Activated T-helper 17 cell treated with anti-CD3 and anti-CD28 coated beads, Interleukin-2, amount 50 U/mL, for 72 hours (primary cell): ENCODE results near the gene CCDC138. TPM values are rescaled to one million over a fixed set of nuclear protein-coding genes. Genes with fewer than 3 reads are reported as not detected.

Experiments
- ATAC-seq: fragments of 150-1000 bp; cut with Tn5 transposase; replicated peaks from 2 replicates; pipeline ENCODE4 v1.10.0; 2021; ENCODE audit warnings: mild to moderate bottlenecking, moderate library complexity
- H3K27ac Mint-ChIP-seq: one replicate; pipeline ENCODE4 v1.8.0; 2022; ENCODE audit warnings: mixed read lengths
- H3K27me3 Mint-ChIP-seq: one replicate; pipeline ENCODE4 v1.8.0; 2022; ENCODE audit warnings: mixed read lengths
- H3K36me3 Mint-ChIP-seq: one replicate; pipeline ENCODE4 v1.8.0; 2022; ENCODE audit warnings: low read depth, mild to moderate bottlenecking, mixed read lengths
- H3K4me1 Mint-ChIP-seq: one replicate; pipeline ENCODE4 v1.8.0; 2022; ENCODE audit warnings: mixed read lengths
- H3K4me3 Mint-ChIP-seq: one replicate; pipeline ENCODE4 v1.8.0; 2022; ENCODE audit warnings: mild to moderate bottlenecking, mixed read lengths
- H3K9me3 Mint-ChIP-seq: one replicate; pipeline ENCODE4 v1.8.0; 2022; ENCODE audit warnings: mixed read lengths
- total RNA-seq, 2 donors: library from RNA; stranded (reverse); gene quantifications; one replicate each; pipeline ENCODE4 v1.2.3, GENCODE V29; 2022

The CCDC138 gene
- total RNA-seq, 2 donors from 2014 or later: 11.0 to 18.1 TPM

DNA sequence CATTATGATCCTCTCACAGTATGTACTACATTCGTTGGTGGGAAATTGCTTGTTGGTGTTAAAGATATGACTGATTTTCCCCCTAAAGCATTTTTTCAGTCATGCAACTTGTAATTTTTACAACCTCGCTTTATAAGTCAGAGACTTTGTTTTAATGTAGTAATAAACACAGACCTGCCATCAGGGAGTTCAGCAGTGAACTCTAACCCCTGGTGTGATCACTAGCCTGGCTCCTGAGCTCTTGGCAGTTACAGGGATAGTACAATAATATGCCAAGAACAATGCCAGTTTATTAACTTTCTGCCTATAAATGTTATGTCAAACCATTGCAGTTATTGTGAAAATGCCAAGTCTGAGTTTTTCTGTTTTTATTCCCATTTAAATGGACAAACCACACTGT, 108.6 kb downstream of the CCDC138 start:
- no peak overlapping the region for H3K27ac Mint-ChIP-seq
- no peak overlapping the region for H3K4me3 Mint-ChIP-seq
- H3K36me3 Mint-ChIP-seq: peaks cover 6% of the 10 kb centered on the region
- no peak for ATAC-seq
- H3K4me1 Mint-ChIP-seq: no peaks in the 10 kb centered on the region
- H3K27me3 Mint-ChIP-seq: peaks cover 3% of the 10 kb centered on the region
- peaks cover 13% of the 10 kb centered on the region for H3K9me3 Mint-ChIP-seq

- Mint-ChIP-seq H3K4me1 (no peaks in the 10 kb centered on the region), H3K27me3 (peaks cover 3% of the 10 kb centered on the region), H3K36me3 (peaks cover 6% of the 10 kb centered on the region), H3K4me3 (no peak overlapping the region), H3K9me3 (peaks cover 7% of the 10 kb centered on the region), H3K27ac (no peak overlapping the region)
- ATAC-seq: no peak
Measured at GRCh38 chr2:108896741-108897140, 110.2 kb downstream of the CCDC138 start.

DNA sequence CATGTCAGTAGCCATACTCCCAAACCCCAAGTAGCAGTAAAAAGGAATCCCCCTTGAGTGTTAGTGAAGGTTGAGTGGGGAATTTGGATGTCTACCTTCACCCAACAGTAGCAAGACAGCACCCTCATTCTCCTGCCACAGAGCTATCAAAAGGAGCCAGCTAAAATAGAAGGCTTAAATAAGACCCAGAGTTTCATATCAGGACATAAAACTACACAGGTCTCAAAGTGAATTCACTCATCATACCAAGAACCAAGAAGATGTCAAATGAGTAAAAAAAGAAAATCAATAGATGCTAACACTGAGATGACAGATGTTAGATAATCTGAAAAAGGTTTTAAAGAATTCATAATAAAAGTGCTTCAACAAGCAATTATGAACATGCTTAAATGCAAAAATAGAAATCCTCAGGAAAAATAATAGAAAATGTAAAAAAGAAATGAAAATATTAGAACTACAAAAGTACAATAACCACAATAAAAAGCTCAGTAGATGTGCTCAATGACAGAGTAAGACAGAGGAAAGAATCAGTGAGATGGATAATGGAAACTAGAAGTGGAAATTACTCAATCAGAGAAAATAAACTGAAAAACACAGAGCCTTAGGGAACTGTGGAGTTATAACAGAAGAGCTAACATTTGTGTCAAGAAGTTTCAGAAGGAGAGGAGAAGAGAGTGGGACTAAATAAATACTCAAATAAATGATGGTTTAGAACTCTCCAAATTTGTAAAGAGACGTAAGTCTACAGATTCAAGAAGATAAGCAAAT, 111.9 kb downstream of the CCDC138 start:
- H3K4me3 Mint-ChIP-seq: no peak overlapping the region
- H3K9me3 Mint-ChIP-seq: peaks cover 7% of the 10 kb centered on the region
- no peak overlapping the region for H3K27ac Mint-ChIP-seq
- peak; percentile 18 for ATAC-seq
- no peaks in the 10 kb centered on the region for H3K4me1 Mint-ChIP-seq
- H3K36me3 Mint-ChIP-seq: peaks cover 6% of the 10 kb centered on the region
- peaks cover 3% of the 10 kb centered on the region for H3K27me3 Mint-ChIP-seq

- H3K4me1 Mint-ChIP-seq: no peaks in the 10 kb centered on the region
- H3K27ac Mint-ChIP-seq: no peak overlapping the region
- ATAC-seq: no peak
- H3K4me3 Mint-ChIP-seq: no peak overlapping the region
- peaks cover 3% of the 10 kb centered on the region for H3K9me3 Mint-ChIP-seq
- H3K36me3 Mint-ChIP-seq: no peaks in the 10 kb centered on the region
- H3K27me3 Mint-ChIP-seq: no peaks in the 10 kb centered on the region
Measured at GRCh38 chr2:108904680-108905079, 118.1 kb downstream of the CCDC138 start.

- H3K4me3 Mint-ChIP-seq: no peak overlapping the region
- no peak for ATAC-seq
- no peaks in the 10 kb centered on the region for H3K4me1 Mint-ChIP-seq
- H3K9me3 Mint-ChIP-seq: peaks cover 3% of the 10 kb centered on the region
- H3K27ac Mint-ChIP-seq: no peak overlapping the region
- H3K36me3 Mint-ChIP-seq: no peaks in the 10 kb centered on the region
- H3K27me3 Mint-ChIP-seq: no peaks in the 10 kb centered on the region
Measured at GRCh38 chr2:108905176-108905575, 118.6 kb downstream of the CCDC138 start.

DNA sequence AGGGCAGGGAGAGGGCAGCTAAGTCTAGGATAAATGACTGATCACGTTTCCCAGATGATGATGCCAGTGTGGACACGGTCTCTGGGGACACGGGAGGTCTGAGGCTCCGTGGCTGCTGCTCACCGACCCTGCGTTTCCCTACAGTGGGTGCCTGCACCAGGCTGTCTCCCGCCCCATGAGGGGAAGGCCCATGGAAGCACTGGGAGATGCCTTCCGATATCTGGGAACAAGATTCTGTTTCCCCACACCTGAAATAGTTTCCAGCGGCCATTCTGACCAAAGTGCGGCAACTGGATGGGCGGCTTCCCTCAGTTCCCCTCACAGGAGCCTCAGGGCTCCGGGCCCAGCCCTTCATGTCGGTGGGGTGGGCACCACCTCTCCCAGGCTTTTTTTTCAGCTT, 119.3 kb downstream of the CCDC138 start:
- Mint-ChIP-seq H3K27me3 (no peaks in the 10 kb centered on the region), H3K27ac (no peak overlapping the region), H3K9me3 (peaks cover 3% of the 10 kb centered on the region), H3K4me3 (no peak overlapping the region), H3K36me3 (no peaks in the 10 kb centered on the region), H3K4me1 (no peaks in the 10 kb centered on the region)
- ATAC-seq: no peak

DNA sequence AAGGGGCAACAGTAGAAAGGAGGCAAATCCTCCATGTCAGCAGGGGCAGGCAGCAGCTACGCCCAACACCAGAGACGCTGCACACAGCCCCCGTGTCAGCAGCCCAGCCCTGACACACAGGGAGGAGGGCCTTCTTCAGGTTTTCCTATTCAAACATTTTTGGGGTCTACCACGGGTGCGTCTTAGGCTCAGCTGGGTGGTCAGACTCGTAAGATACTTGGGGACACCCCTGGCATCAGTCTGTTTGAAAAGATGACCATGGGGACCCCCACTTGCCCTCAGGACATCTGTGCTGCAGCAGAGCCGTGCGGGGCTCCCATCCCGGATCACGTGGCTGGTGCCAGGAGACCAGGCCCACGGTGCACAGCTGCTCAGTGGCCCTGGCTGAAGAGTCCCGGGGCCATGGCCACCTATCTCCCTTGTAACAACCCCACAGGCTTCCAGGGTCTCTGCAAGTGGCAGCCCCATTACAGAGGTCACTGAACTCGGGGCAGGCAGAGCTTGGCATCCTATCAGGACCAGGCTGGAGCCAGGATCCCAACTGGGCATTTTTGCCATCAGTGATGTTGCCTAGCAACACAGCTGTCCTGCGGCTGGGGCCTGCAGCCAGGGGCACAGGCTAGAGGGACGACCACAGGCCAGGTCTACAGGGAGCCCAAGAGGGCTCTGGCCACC, 120.0 kb downstream of the CCDC138 start:
- H3K27me3 Mint-ChIP-seq: no peaks in the 10 kb centered on the region
- no peaks in the 10 kb centered on the region for H3K36me3 Mint-ChIP-seq
- H3K4me3 Mint-ChIP-seq: no peak overlapping the region
- H3K4me1 Mint-ChIP-seq: no peaks in the 10 kb centered on the region
- H3K27ac Mint-ChIP-seq: no peak overlapping the region
- no peak for ATAC-seq
- no peaks in the 10 kb centered on the region for H3K9me3 Mint-ChIP-seq

GRCh38 chr2:108907822-108908712, 121.5 kb downstream of the CCDC138 start:
- H3K9me3 Mint-ChIP-seq: no peaks in the 10 kb centered on the region
- H3K4me1 Mint-ChIP-seq: no peaks in the 10 kb centered on the region
- no peak for ATAC-seq
- no peaks in the 10 kb centered on the region for H3K27me3 Mint-ChIP-seq
- H3K27ac Mint-ChIP-seq: no peak overlapping the region
- no peak overlapping the region for H3K4me3 Mint-ChIP-seq
- no peaks in the 10 kb centered on the region for H3K36me3 Mint-ChIP-seq

- Mint-ChIP-seq H3K27me3 (no peaks in the 10 kb centered on the region), H3K4me3 (no peak overlapping the region), H3K36me3 (no peaks in the 10 kb centered on the region), H3K9me3 (no peaks in the 10 kb centered on the region), H3K4me1 (no peaks in the 10 kb centered on the region), H3K27ac (no peak overlapping the region)
- ATAC-seq: no peak
Measured at GRCh38 chr2:108908713-108909070, 122.1 kb downstream of the CCDC138 start.

GRCh38 chr2:108909275-108909823, 122.8 kb downstream of the CCDC138 start:
- H3K4me1 Mint-ChIP-seq: no peaks in the 10 kb centered on the region
- no peak overlapping the region for H3K27ac Mint-ChIP-seq
- no peaks in the 10 kb centered on the region for H3K36me3 Mint-ChIP-seq
- H3K27me3 Mint-ChIP-seq: no peaks in the 10 kb centered on the region
- H3K4me3 Mint-ChIP-seq: no peak overlapping the region
- H3K9me3 Mint-ChIP-seq: no peaks in the 10 kb centered on the region
- ATAC-seq: no peak

DNA sequence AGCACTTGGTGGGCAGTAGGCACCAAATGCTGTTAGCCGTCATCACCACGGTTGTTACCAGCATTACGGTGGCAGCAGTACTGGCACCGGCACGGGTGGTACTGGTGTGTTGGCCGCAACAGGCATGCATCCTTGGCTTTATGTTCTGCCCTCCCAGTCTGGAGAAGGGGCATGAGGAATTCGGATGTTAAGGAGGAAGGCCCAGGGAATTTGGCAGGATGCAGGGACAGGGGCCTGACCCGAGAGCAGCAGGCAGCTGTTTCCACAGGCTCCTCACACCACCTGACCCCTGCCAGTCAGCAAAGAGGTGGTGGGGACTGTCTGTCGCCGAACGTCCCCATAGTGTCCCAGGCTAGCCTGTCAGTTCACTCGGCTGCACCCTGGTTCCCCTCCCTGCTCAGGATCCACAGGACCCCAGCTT, 123.5 kb downstream of the CCDC138 start:
- H3K36me3 Mint-ChIP-seq: no peaks in the 10 kb centered on the region
- no peak for ATAC-seq
- H3K27ac Mint-ChIP-seq: no peak overlapping the region

DNA sequence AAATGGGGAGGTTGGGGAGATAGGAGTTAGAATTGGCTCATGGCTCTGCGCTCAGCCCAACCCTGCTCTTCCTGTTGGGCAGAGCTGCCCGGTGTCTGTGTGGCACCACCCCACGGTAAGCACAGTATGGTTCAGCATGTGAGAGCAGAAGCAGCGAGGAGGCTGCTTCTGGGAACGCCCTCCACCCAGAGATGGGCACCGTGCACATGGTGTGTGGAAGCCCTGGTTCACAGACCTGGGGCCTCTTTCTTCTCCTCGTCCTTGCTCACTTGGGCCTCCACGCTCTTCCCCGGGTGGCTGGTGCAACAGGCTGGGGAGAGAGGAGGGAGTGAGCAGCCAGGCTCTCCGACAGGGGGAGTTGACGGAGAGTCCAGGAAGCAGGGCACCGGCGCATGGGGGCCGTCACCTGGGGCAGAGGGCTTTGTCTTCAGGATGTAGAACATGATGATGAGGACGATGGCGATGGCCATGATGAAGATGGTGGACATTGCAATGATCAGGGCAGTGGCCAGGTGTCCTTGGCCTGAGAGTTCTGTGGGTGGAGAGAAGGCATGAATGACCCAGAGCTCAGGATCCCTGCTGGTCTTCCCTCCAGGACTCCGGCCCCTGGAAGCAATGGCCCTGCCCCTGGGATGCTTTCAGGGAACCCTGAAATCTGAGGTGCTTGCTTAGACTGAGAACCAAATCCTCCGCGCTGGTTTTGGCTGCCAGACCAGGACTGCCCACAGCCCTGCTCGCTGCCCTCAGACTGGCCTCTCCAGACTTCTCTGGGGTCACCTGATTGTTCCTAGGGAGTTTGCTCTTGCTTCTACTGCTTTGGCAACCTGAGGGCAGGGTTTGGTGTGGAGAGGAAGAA, 124.2 kb downstream of the CCDC138 start:
- Mint-ChIP-seq H3K9me3 (no peaks in the 10 kb centered on the region), H3K27ac (no peak overlapping the region), H3K4me1 (no peaks in the 10 kb centered on the region), H3K4me3 (no peak overlapping the region), H3K27me3 (no peaks in the 10 kb centered on the region), H3K36me3 (no peaks in the 10 kb centered on the region)
- no peak for ATAC-seq

More for the DNA sequence above, 123.5 kb downstream of the CCDC138 start:
- Mint-ChIP-seq H3K9me3 (no peaks in the 10 kb centered on the region), H3K4me1 (no peaks in the 10 kb centered on the region), H3K4me3 (no peak overlapping the region), H3K27me3 (no peaks in the 10 kb centered on the region)

GRCh38 chr2:108911401-108911800, 124.8 kb downstream of the CCDC138 start:
- no peak for ATAC-seq
- H3K4me1 Mint-ChIP-seq: no peaks in the 10 kb centered on the region
- H3K27me3 Mint-ChIP-seq: no peaks in the 10 kb centered on the region
- H3K4me3 Mint-ChIP-seq: no peak overlapping the region
- no peak overlapping the region for H3K27ac Mint-ChIP-seq
- H3K9me3 Mint-ChIP-seq: no peaks in the 10 kb centered on the region
- no peaks in the 10 kb centered on the region for H3K36me3 Mint-ChIP-seq
